GM12878 (cell line): ENCODE data around the gene SLC36A3. TPM values are rescaled to one million over a fixed set of nuclear protein-coding genes. Genes with fewer than 3 reads are reported as not detected.

ENCODE experiments used
- ATAC-seq: fragments of 200-7000 bp; cut with Tn5 transposase; 3 replicates; pipeline ENCODE4 v1.9.1; 2020; ENCODE audit warnings: mild to moderate bottlenecking, moderate library complexity
- BruUV-seq: library from RNA; stranded (reverse); fragments of 400-500 nt; replicated peaks from 2 replicates; lab custom pipeline; 2021; lab: Mats Ljungman, UMichigan
- CTCF ChIA-PET: fragments of 300-600 bp; sonication (Branson Sonifier 250); formaldehyde crosslinking; extraction: SDS; loops from one replicate; lab custom pipeline; 2021; ENCODE audit warnings: inconsistent platforms; lab: Yijun Ruan, JAX
- POLR2A ChIA-PET: fragments of 350-600 bp; formaldehyde crosslinking; extraction: SDS; loops from one replicate; lab custom pipeline; 2021; ENCODE audit warnings: inconsistent platforms; lab: Charles Lee
- RAD21 ChIA-PET: fragments of 300-600 bp; sonication (Branson Sonifier 250); formaldehyde crosslinking; loops from one replicate; lab custom pipeline; 2023; ENCODE audit warnings: antibody characterized with exemption; ENCODE audit not compliant: unreplicated experiment; lab: Charles Lee
- SMC1A ChIA-PET: fragments of 300-600 bp; sonication (Branson Sonifier 250); formaldehyde crosslinking; loops from one replicate; lab custom pipeline; 2023; ENCODE audit not compliant: unreplicated experiment, uncharacterized antibody; lab: Charles Lee
- DNase-seq: peaks from one replicate; pipeline ENCODE4 v3.0.0-alpha.2; 2011; ENCODE audit warnings: low read depth, low spot score
- FAIRE-seq: peaks from 3 replicates; lab custom pipeline; 2011; peaks lifted over from hg19 to GRCh38; lab: Jason Lieb, UNC
- H2AFZ ChIP-seq: 2 replicates; pipeline ENCODE4 v1.6.0; 2011; ENCODE audit warnings: low read depth, low read length, control low read depth; ENCODE audit not compliant: control insufficient read depth
- H3K27ac ChIP-seq: 2 replicates; pipeline ENCODE4 v1.5.1; 2011; ENCODE audit warnings: control low read depth; ENCODE audit not compliant: control insufficient read depth, insufficient read depth
- H3K27me3 ChIP-seq, 2 experiments: replicated peaks in 1 of 2; 2 replicates each; pipeline versions ENCODE4 v1.6.0 to v1.6.1; 2011; ENCODE audit warnings: low read length in 1 of 2; ENCODE audit not compliant: control insufficient read depth in 2 of 2, insufficient read depth in 2 of 2
- H3K36me3 ChIP-seq, 2 experiments: 2 replicates each; pipeline ENCODE4 v1.5.1; 2011; ENCODE audit warnings: low read length in 1 of 2; ENCODE audit not compliant: control insufficient read depth in 2 of 2, insufficient read depth in 2 of 2
- H3K4me1 ChIP-seq: 2 replicates; pipeline ENCODE4 v1.6.1; 2011; ENCODE audit warnings: mild to moderate bottlenecking, low read length, moderate library complexity, mixed read lengths; ENCODE audit not compliant: control insufficient read depth, insufficient read depth
- H3K4me2 ChIP-seq: 2 replicates; pipeline ENCODE4 v1.6.0; 2011; ENCODE audit warnings: control low read depth; ENCODE audit not compliant: control insufficient read depth, insufficient read depth
- H3K4me3 ChIP-seq: fragments of 200-600 bp; sonication (generic); 2 replicates; pipeline ENCODE4 v1.5.1; 2016
- H3K79me2 ChIP-seq: 2 replicates; pipeline ENCODE4 v1.6.0; 2011; ENCODE audit warnings: low read length; ENCODE audit not compliant: control insufficient read depth, insufficient read depth
- H3K9ac ChIP-seq: 2 replicates; pipeline ENCODE4 v1.8.0; 2011; ENCODE audit warnings: low read length, control low read depth, mixed read lengths; ENCODE audit not compliant: control insufficient read depth, insufficient read depth
- H3K9me3 ChIP-seq: replicated peaks from 3 replicates; pipeline ENCODE4 v1.5.1; 2011; ENCODE audit warnings: mild to moderate bottlenecking, low read length; ENCODE audit not compliant: control insufficient read depth, insufficient read depth
- H4K20me1 ChIP-seq: 2 replicates; pipeline ENCODE4 v1.6.0; 2011; ENCODE audit not compliant: control insufficient read depth, insufficient read depth
- CBFB ChIP-seq: IDR thresholded peaks from 2 replicates; pipeline ENCODE4 v1.6.1; 2016; ENCODE audit warnings: antibody characterized with exemption, low read depth
- CHD4 ChIP-seq: fragments of 200-600 bp; sonication (generic); IDR thresholded peaks from 2 replicates; pipeline ENCODE4 v1.6.1; 2016; ENCODE audit warnings: mild to moderate bottlenecking
- FOXM1 ChIP-seq: IDR thresholded peaks from 2 replicates; pipeline ENCODE4 v1.6.1; 2012; ENCODE audit warnings: low read depth, mild to moderate bottlenecking, inconsistent platforms, low read length, moderate library complexity
- KLF5 ChIP-seq: fragments of 450-650 bp; IDR thresholded peaks from 2 replicates; pipeline ENCODE4 v1.6.1; 2014; ENCODE audit warnings: mild to moderate bottlenecking; ENCODE audit not compliant: partially characterized antibody
- MEF2A ChIP-seq: IDR thresholded peaks from 2 replicates; pipeline ENCODE4 v1.6.1; 2011; ENCODE audit warnings: low read depth, mild to moderate bottlenecking, low read length, moderate library complexity; ENCODE audit not compliant: insufficient read depth
- NR2C1 ChIP-seq: fragments of 450-650 bp; IDR thresholded peaks from 2 replicates; pipeline ENCODE4 v1.6.1; 2017; ENCODE audit warnings: antibody characterized with exemption, mild to moderate bottlenecking, moderate library complexity
- RELA ChIP-seq: fragments of 450-650 bp; IDR thresholded peaks from 2 replicates; pipeline ENCODE4 v1.8.0; 2014; ENCODE audit warnings: borderline replicate concordance; ENCODE audit not compliant: partially characterized antibody
- REST ChIP-seq: IDR thresholded peaks from 2 replicates; pipeline ENCODE4 v1.6.1; 2012; ENCODE audit warnings: mild to moderate bottlenecking, low read depth, low read length
- SMAD1 ChIP-seq: fragments of 450-650 bp; IDR thresholded peaks from 2 replicates; pipeline ENCODE4 v1.6.1; 2018; ENCODE audit warnings: mild to moderate bottlenecking, low read depth; ENCODE audit not compliant: partially characterized antibody
- ZNF217 ChIP-seq: fragments of 450-650 bp; IDR thresholded peaks from 2 replicates; pipeline ENCODE4 v1.6.1; 2017; ENCODE audit warnings: antibody characterized with exemption, mild to moderate bottlenecking
- WGBS: methylation state at CpG from one replicate; pipeline ENCODE4 v1.1.6; 2016; ENCODE audit warnings: low lambda C conversion rate; ENCODE audit not compliant: insufficient replicate concordance, insufficient coverage; ENCODE audit errors: missing lambda C conversion rate; 5-methylcytosine and 5-hydroxymethylcytosine counted together
- in situ Hi-C: fragments of 300-500 bp; cut with MboI; formaldehyde crosslinking; loops from 9 replicates; pipeline ENCODE4 v1.14.3; 2018; ENCODE audit warnings: mixed read lengths
- intact Hi-C: fragments of 100-400 bp; cut with micrococcal nuclease; formaldehyde crosslinking; loops from one replicate; pipeline ENCODE4 v1.14.2; 2022; ENCODE audit not compliant: unreplicated experiment
- polyA plus RNA-seq, 11 experiments: library from polyadenylated mRNA; depleted of rRNA in 4 of 11; unstranded in 6 of 11; stranded (reverse) in 5 of 11; fragments of >200 nt; fragmentation: Nextera tagmentation in 4 of 11; fragmentation: Illumina TruSeq in 1 of 11; extraction: Ambion mirVana in 4 of 11; extraction: Trizol in 1 of 11; gene quantifications; 1 replicate in 1 of 11; 2 replicates in 10 of 11; pipeline versions ENCODE4 v1.2.1 to v1.2.3, GENCODE V29; 2011 to 2016; ENCODE audit warnings: inconsistent platforms in 2 of 11, missing spikeins in 2 of 11, low read depth in 1 of 11
- total RNA-seq, 4 experiments: library from RNA; depleted of rRNA in 3 of 4; stranded (reverse); fragments of >200 nt in 3 of 4; fragmentation: Illumina TruSeq in 1 of 4; extraction: Trizol in 1 of 4; gene quantifications; 2 replicates each; pipeline versions ENCODE4 v1.2.1 to v1.2.3, GENCODE V29; 2013 to 2021
- TF ChIP-seq, protein P1 (sequence below): fragments of 450-650 bp; IDR thresholded peaks from 2 replicates; pipeline ENCODE4 v1.6.1; 2017; ENCODE audit warnings: borderline replicate concordance
- TF ChIP-seq, protein P2 (sequence below): IDR thresholded peaks from 2 replicates; pipeline ENCODE4 v1.6.1; 2011; ENCODE audit warnings: borderline replicate concordance, low read depth, mild to moderate bottlenecking, moderate library complexity, mixed read lengths, low read length; ENCODE audit not compliant: insufficient read depth; ENCODE audit errors: extremely low read length
- TF ChIP-seq, protein P3 (sequence below): fragments of 450-650 bp; IDR thresholded peaks from 2 replicates; pipeline ENCODE4 v1.6.1; 2017; ENCODE audit warnings: antibody characterized with exemption, mild to moderate bottlenecking, moderate library complexity

Gene SLC36A3
- total and polyA plus RNA-seq, 10 of the 15 experiments (the other 5 are each of a cell fraction or from before 2014, with no cell fraction given), result 0.03 TPM; not detected in 9

- H3K27ac ChIP-seq, result no peak within 1 kb of the TSS
- H3K4me1 ChIP-seq, result no peaks in the 10 kb centered on the region
- no peak for FAIRE-seq
- no peak within 1 kb of the TSS for H3K4me2 ChIP-seq
- no peak for ATAC-seq
- no peaks in the 10 kb centered on the region for H3K79me2 ChIP-seq
- H3K27me3 ChIP-seq, result peaks cover 0 to 4% of the 10 kb centered on the region in 2 experiments; a peak in 1 of 4 replicates
- CTCF ChIA-PET, result no interaction called here
- H2AFZ ChIP-seq, result no peak within 1 kb of the TSS
- H4K20me1 ChIP-seq, result no peaks in the 10 kb centered on the region; the same call in 1 of the 2 replicates
- WGBS, result 29% methylated on average over 8 of the region's 8 CpGs
- H3K9ac ChIP-seq, result no peak within 1 kb of the TSS
- POLR2A ChIA-PET, result no interaction called here
- no peaks in the 10 kb centered on the region for H3K9me3 ChIP-seq
- no peak within 1 kb of the TSS for H3K4me3 ChIP-seq
- SMC1A ChIA-PET, result no interaction called here
- DNase-seq, result no peak
- no peaks in the 10 kb centered on the region for H3K36me3 ChIP-seq
- in situ Hi-C loops (no loop called here), intact Hi-C loops (no loop called here)
- RAD21 ChIA-PET, result no interaction called here
- TF ChIP-seq MEF2A, result no peak
- no peak for TF ChIP-seq RELA
- TF ChIP-seq NR2C1, result no peak
- TF ChIP-seq, protein P1, sequence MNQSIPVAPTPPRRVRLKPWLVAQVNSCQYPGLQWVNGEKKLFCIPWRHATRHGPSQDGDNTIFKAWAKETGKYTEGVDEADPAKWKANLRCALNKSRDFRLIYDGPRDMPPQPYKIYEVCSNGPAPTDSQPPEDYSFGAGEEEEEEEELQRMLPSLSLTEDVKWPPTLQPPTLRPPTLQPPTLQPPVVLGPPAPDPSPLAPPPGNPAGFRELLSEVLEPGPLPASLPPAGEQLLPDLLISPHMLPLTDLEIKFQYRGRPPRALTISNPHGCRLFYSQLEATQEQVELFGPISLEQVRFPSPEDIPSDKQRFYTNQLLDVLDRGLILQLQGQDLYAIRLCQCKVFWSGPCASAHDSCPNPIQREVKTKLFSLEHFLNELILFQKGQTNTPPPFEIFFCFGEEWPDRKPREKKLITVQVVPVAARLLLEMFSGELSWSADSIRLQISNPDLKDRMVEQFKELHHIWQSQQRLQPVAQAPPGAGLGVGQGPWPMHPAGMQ, result no peak
- TF ChIP-seq SMAD1, result no peak
- no peak for TF ChIP-seq KLF5
- no peak for TF ChIP-seq CHD4
- TF ChIP-seq, protein P2, sequence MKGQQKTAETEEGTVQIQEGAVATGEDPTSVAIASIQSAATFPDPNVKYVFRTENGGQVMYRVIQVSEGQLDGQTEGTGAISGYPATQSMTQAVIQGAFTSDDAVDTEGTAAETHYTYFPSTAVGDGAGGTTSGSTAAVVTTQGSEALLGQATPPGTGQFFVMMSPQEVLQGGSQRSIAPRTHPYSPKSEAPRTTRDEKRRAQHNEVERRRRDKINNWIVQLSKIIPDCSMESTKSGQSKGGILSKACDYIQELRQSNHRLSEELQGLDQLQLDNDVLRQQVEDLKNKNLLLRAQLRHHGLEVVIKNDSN, result no peak
- TF ChIP-seq, protein P3, sequence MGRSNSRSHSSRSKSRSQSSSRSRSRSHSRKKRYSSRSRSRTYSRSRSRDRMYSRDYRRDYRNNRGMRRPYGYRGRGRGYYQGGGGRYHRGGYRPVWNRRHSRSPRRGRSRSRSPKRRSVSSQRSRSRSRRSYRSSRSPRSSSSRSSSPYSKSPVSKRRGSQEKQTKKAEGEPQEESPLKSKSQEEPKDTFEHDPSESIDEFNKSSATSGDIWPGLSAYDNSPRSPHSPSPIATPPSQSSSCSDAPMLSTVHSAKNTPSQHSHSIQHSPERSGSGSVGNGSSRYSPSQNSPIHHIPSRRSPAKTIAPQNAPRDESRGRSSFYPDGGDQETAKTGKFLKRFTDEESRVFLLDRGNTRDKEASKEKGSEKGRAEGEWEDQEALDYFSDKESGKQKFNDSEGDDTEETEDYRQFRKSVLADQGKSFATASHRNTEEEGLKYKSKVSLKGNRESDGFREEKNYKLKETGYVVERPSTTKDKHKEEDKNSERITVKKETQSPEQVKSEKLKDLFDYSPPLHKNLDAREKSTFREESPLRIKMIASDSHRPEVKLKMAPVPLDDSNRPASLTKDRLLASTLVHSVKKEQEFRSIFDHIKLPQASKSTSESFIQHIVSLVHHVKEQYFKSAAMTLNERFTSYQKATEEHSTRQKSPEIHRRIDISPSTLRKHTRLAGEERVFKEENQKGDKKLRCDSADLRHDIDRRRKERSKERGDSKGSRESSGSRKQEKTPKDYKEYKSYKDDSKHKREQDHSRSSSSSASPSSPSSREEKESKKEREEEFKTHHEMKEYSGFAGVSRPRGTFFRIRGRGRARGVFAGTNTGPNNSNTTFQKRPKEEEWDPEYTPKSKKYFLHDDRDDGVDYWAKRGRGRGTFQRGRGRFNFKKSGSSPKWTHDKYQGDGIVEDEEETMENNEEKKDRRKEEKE, result no peak
- no peak for TF ChIP-seq CBFB
- TF ChIP-seq FOXM1, result no peak
- TF ChIP-seq REST, result no peak
- no peak for TF ChIP-seq ZNF217
- BruUV-seq, result no TSS peak
Observed at GRCh38 chr5:151347369-151347768, 43.8 kb upstream of the SLC36A3 start, which contains the start of gene SLC36A2. TSS of gene SLC36A2 (minus strand) at chr5:151347559. CDS start at chr5:151347460, 99 bp downstream.
